H1 (cell line): Measurements from ENCODE around the gene ALDH1A2. TPM values are rescaled to one million over a fixed set of nuclear protein-coding genes. Genes with fewer than 3 reads are reported as not detected.

Source experiments
- CTCF ChIA-PET: fragments of 300-600 bp; sonication (Branson Sonifier 250); formaldehyde crosslinking; loops from one replicate; lab custom pipeline; 2021; ENCODE audit not compliant: partially characterized antibody; lab: Charles Lee
- POLR2A ChIA-PET: fragments of 300-600 bp; sonication (Branson Sonifier 250); formaldehyde crosslinking; loops from one replicate; lab custom pipeline; 2021; ENCODE audit warnings: inconsistent platforms; ENCODE audit not compliant: partially characterized antibody; lab: Charles Lee
- DNase-seq, 2 experiments: peaks; one replicate each; pipeline versions ENCODE4 v3.0.0 to v3.0.0-alpha.2; 2010 to 2022; ENCODE audit warnings: low spot score in 2 of 2, low read depth in 1 of 2, mixed read lengths in 1 of 2
- FAIRE-seq: peaks from 2 replicates; lab custom pipeline; 2011; peaks lifted over from hg19 to GRCh38; lab: Jason Lieb, UNC
- H2AFZ ChIP-seq: 2 replicates; pipeline ENCODE4 v1.8.1; 2012; ENCODE audit warnings: low read length, inconsistent platforms
- H2AK5ac ChIP-seq: 2 replicates; pipeline ENCODE4 v1.6.1; 2013; ENCODE audit warnings: low read depth, low read length
- H2BK120ac ChIP-seq: replicated peaks from 2 replicates; pipeline ENCODE3; 2013; ENCODE audit warnings: low read depth, low read length, inconsistent platforms
- H2BK12ac ChIP-seq: 2 replicates; pipeline ENCODE4 v1.6.1; 2013; ENCODE audit warnings: low read depth, low read length
- H2BK15ac ChIP-seq: 2 replicates; pipeline ENCODE4 v1.6.1; 2013; ENCODE audit warnings: low read length
- H2BK20ac ChIP-seq: 2 replicates; pipeline ENCODE4 v1.6.1; 2013; ENCODE audit warnings: low read length
- H2BK5ac ChIP-seq: 2 replicates; pipeline ENCODE4 v1.6.1; 2013; ENCODE audit warnings: low read depth, low read length
- H3K14ac ChIP-seq: 2 replicates; pipeline ENCODE4 v1.6.1; 2013; ENCODE audit warnings: inconsistent platforms; ENCODE audit not compliant: insufficient read length
- H3K18ac ChIP-seq: 2 replicates; pipeline ENCODE4 v1.6.1; 2013; ENCODE audit warnings: low read length; ENCODE audit errors: extremely low read depth
- H3K23ac ChIP-seq: 2 replicates; pipeline ENCODE4 v1.6.1; 2013; ENCODE audit warnings: inconsistent platforms; ENCODE audit not compliant: insufficient read length
- H3K23me2 ChIP-seq: 2 replicates; pipeline ENCODE4 v1.6.1; 2013; ENCODE audit warnings: low read depth, low read length
- H3K27ac ChIP-seq: 2 replicates; pipeline ENCODE4 v1.6.1; 2011; ENCODE audit warnings: low read depth, low read length, inconsistent platforms
- H3K27me3 ChIP-seq, 4 experiments: replicated peaks in 1 of 4; 1 replicate in 1 of 4; 2 replicates in 3 of 4; pipeline versions ENCODE4 v1.6.1 to v1.8.1; 2011 to 2013; ENCODE audit warnings: low read length in 3 of 4, mild to moderate bottlenecking in 3 of 4, inconsistent platforms in 2 of 4, mixed read lengths in 2 of 4, moderate library complexity in 1 of 4; ENCODE audit not compliant: control insufficient read depth in 3 of 4, insufficient read depth in 3 of 4; ENCODE audit errors: extremely low read depth in 1 of 4
- H3K36me3 ChIP-seq, 4 experiments: 2 replicates each; pipeline versions ENCODE4 v1.6.1 to v1.8.1; 2011 to 2013; ENCODE audit warnings: mild to moderate bottlenecking in 4 of 4, low read length in 3 of 4, moderate library complexity in 2 of 4, control low read depth in 1 of 4, inconsistent platforms in 1 of 4; ENCODE audit not compliant: insufficient read depth in 4 of 4, control insufficient read depth in 2 of 4
- H3K4ac ChIP-seq: replicated peaks from 2 replicates; pipeline ENCODE3; 2013; ENCODE audit warnings: low read length, low read depth, mixed read lengths, inconsistent platforms; ENCODE audit not compliant: insufficient read length
- H3K4me1 ChIP-seq, 4 experiments: replicated peaks in 1 of 4; 1 replicate in 1 of 4; 2 replicates in 3 of 4; pipeline versions ENCODE4 v1.6.1 to v1.8.1; 2011 to 2013; ENCODE audit warnings: low read length in 3 of 4, inconsistent platforms in 2 of 4, mixed read lengths in 1 of 4; ENCODE audit not compliant: insufficient read depth in 4 of 4, control insufficient read depth in 3 of 4
- H3K4me2 ChIP-seq, 2 experiments: 2 replicates each; pipeline versions ENCODE4 v1.6.1 to v1.8.1; 2011 to 2013; ENCODE audit warnings: low read depth in 2 of 2, low read length in 2 of 2, control low read depth in 1 of 2, inconsistent platforms in 1 of 2, mild to moderate bottlenecking in 1 of 2; ENCODE audit not compliant: insufficient read depth in 1 of 2
- H3K4me3 ChIP-seq, 4 experiments: fragments of 200-600, 300-600 bp in 1 of 4; sonication (generic), shearing (Covaris generic), sonication (Bioruptor Twin) in 1 of 4; 2 replicates each; pipeline versions ENCODE4 v1.5.1 to v1.8.1; 2011 to 2016; ENCODE audit warnings: low read length in 4 of 4, low read depth in 3 of 4, control low read depth in 2 of 4, inconsistent platforms in 2 of 4, mild to moderate bottlenecking in 2 of 4, mixed read lengths in 1 of 4, moderate library complexity in 1 of 4; ENCODE audit not compliant: insufficient read depth in 2 of 4; ENCODE audit errors: extremely low read depth in 1 of 4
- H3K56ac ChIP-seq: replicated peaks from 2 replicates; pipeline ENCODE3; 2013; ENCODE audit warnings: low read depth, mild to moderate bottlenecking, mixed read lengths, low read length, inconsistent platforms; ENCODE audit not compliant: insufficient read length
- H3K79me1 ChIP-seq: 2 replicates; pipeline ENCODE4 v1.6.1; 2013; ENCODE audit warnings: low read depth, low read length, control low read depth
- H3K79me2 ChIP-seq, 2 experiments: 2 replicates each; pipeline versions ENCODE4 v1.6.1 to v1.8.1; 2012 to 2013; ENCODE audit warnings: low read length in 2 of 2, mild to moderate bottlenecking in 2 of 2, inconsistent platforms in 1 of 2; ENCODE audit not compliant: insufficient read depth in 2 of 2, control insufficient read depth in 1 of 2
- H3K9ac ChIP-seq, 4 experiments: replicated peaks in 1 of 4; 1 replicate in 1 of 4; 2 replicates in 3 of 4; pipeline versions ENCODE4 v1.6.1 to v1.8.1; 2011 to 2013; ENCODE audit warnings: low read depth in 3 of 4, low read length in 3 of 4, control low read depth in 2 of 4, mild to moderate bottlenecking in 2 of 4, moderate library complexity in 2 of 4, inconsistent platforms in 1 of 4; ENCODE audit errors: extremely low read depth in 1 of 4
- H3K9me3 ChIP-seq, 2 experiments: 2 replicates each; pipeline versions ENCODE4 v1.6.1 to v1.8.1; 2012 to 2013; ENCODE audit warnings: mild to moderate bottlenecking in 2 of 2, moderate library complexity in 2 of 2, control low read depth in 1 of 2, inconsistent platforms in 1 of 2, low read depth in 1 of 2, low read length in 1 of 2, mixed read lengths in 1 of 2; ENCODE audit not compliant: insufficient read depth in 2 of 2
- H4K20me1 ChIP-seq, 2 experiments: replicated peaks in 1 of 2; 2 replicates each; pipeline versions ENCODE3 to v1.8.1; 2011 to 2013; ENCODE audit warnings: inconsistent platforms in 2 of 2, low read length in 2 of 2, mild to moderate bottlenecking in 1 of 2; ENCODE audit not compliant: insufficient read depth in 2 of 2, control insufficient read depth in 1 of 2
- H4K5ac ChIP-seq: 2 replicates; pipeline ENCODE4 v1.6.1; 2013; ENCODE audit warnings: low read length, low read depth, mixed read lengths, inconsistent platforms; ENCODE audit not compliant: insufficient read length
- H4K8ac ChIP-seq: 2 replicates; pipeline ENCODE4 v1.8.0; 2013; ENCODE audit warnings: mild to moderate bottlenecking, moderate library complexity, low read length, inconsistent platforms; ENCODE audit not compliant: insufficient read depth; ENCODE audit errors: extremely low read depth
- H4K91ac ChIP-seq: replicated peaks from 2 replicates; pipeline ENCODE3; 2013; ENCODE audit warnings: low read length, mixed read lengths, inconsistent platforms; ENCODE audit not compliant: insufficient read length
- RAD21 ChIP-seq, 2 experiments: IDR thresholded peaks in 1 of 2; conservative IDR thresholded peaks in 1 of 2; 2 replicates each; pipeline ENCODE4 v1.6.1; 2011; ENCODE audit warnings: low read depth in 2 of 2, low read length in 2 of 2, improper control_type of control experiment in 1 of 2, inconsistent platforms in 1 of 2, mild to moderate bottlenecking in 1 of 2, moderate library complexity in 1 of 2
- SIX5 ChIP-seq: IDR thresholded peaks from 2 replicates; pipeline ENCODE4 v1.6.1; 2011; ENCODE audit warnings: mild to moderate bottlenecking, low read depth, low read length
- WGBS, 2 experiments: shearing (Covaris generic) in 1 of 2; methylation state at CpG; one replicate each; pipeline versions ENCODE4 v1.1.6 to v1.1.7; 2013 to 2015; ENCODE audit warnings: low lambda C conversion rate in 2 of 2, mixed read lengths in 2 of 2, inconsistent platforms in 1 of 2, low coverage in 1 of 2, missing lambda C conversion rate in 1 of 2; ENCODE audit not compliant: insufficient replicate concordance in 2 of 2, insufficient coverage in 1 of 2, insufficient read length in 1 of 2; ENCODE audit errors: extremely low coverage in 1 of 2, missing lambda C conversion rate in 1 of 2; 5-methylcytosine and 5-hydroxymethylcytosine counted together
- polyA plus RNA-seq, 7 experiments: library from polyadenylated mRNA; depleted of rRNA in 3 of 7; stranded (reverse) in 5 of 7; unstranded in 2 of 7; fragments of >200 nt in 5 of 7; fragments of 200-250 nt in 2 of 7; gene quantifications; 1 replicate in 5 of 7; 2 replicates in 1 of 7; 4 replicates in 1 of 7; pipeline versions ENCODE4 v1.2.1 to v1.2.3, GENCODE V29; 2011 to 2013; ENCODE audit warnings: missing spikeins in 2 of 7, mixed read lengths in 2 of 7
- total RNA-seq: library from RNA; stranded (reverse); fragmentation: NEBNext Ultra II Directional; extraction: Animal tissue kit (Norgen Biotek cat#: 25700); gene quantifications from 2 replicates; pipeline ENCODE4 v1.2.1, GENCODE V29; 2021
- TF ChIP-seq, protein P1 (sequence below), 3 experiments: IDR thresholded peaks; 1 replicate in 2 of 3; 2 replicates in 1 of 3; pipeline versions ENCODE4 v1.5.1 to v1.6.1; 2011; ENCODE audit warnings: low read length in 3 of 3, mild to moderate bottlenecking in 3 of 3, inconsistent platforms in 2 of 3, low read depth in 1 of 3, moderate library complexity in 1 of 3; ENCODE audit not compliant: insufficient read depth in 1 of 3; ENCODE audit errors: control extremely low read depth in 1 of 3

Gene ALDH1A2
- total and polyA plus RNA-seq, 2 of the 8 experiments (the other 6 are each of a cell fraction or from before 2014, with no cell fraction given), result 0.06 to 0.24 TPM

DNA sequence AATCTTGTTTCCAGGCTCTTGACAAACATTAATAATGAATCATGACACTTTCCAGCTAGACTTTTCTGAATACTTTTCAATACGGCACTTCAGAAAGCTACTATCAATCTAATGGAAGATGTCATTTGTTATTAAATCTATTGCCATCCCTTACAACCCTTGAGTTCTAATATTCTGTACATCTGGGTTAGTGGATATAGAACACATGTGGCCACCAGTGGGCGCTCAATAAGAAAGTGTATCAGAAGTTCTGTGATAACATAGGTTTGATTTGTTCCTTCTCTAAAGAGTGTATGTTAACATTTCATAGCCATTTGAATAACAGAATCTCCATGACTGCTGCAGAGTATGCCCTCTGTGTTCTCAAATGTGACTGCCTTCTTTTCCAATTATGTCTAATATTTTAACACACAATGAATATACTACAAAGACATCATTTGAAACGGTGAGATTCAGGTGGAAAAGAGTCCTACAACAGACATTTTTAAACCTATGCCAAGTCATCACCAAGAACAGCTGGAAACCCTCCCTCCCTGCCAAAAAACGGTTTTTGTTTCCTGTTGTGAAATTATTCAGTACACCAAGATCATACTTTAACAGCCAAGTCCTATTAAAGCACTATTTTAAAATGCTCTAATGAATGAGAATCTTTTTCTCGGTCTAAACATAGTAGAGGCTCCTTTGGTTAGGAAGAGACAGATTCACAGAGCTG lies 22.2 kb downstream of the ALDH1A2 start:
- Histone ChIP-seq H3K4me3 (no peak overlapping the region), H3K4me1 (0 out of 7 replicates have a peak, but pooled peaks cover 0 to 2% (median 0%) of the 10 kb centered on the region in 4 experiments), H2BK12ac (no peak overlapping the region), H3K27me3 (peaks cover 0 to 5% (median 2%) of the 10 kb centered on the region in 4 experiments; a peak in 4 of 7 replicates), H3K4me2 (no peak overlapping the region), H3K9ac (no peak overlapping the region), H2BK15ac (no peak overlapping the region), H2BK5ac (no peak overlapping the region), H3K18ac (no peak overlapping the region), H3K4ac (no peak overlapping the region), H4K20me1 (peaks cover 0 to 1% of the 10 kb centered on the region in 2 experiments), H2BK20ac (no peak overlapping the region), H3K36me3 (no peaks in the 10 kb centered on the region), H3K79me1 (no peaks in the 10 kb centered on the region), H3K27ac (no peak overlapping the region), H3K79me2 (no peaks in the 10 kb centered on the region), H4K8ac (no peak overlapping the region), H4K91ac (no peak overlapping the region), H3K23ac (no peak overlapping the region), H2BK120ac (no peak overlapping the region), H4K5ac (no peak overlapping the region), H3K9me3 (no peaks in the 10 kb centered on the region), H2AFZ (no peak overlapping the region), H3K23me2 (no peaks in the 10 kb centered on the region), H3K14ac (no peak overlapping the region), H2AK5ac (no peak overlapping the region), H3K56ac (no peak overlapping the region)
- CTCF ChIA-PET, result interaction anchor here (0.6 to 2.6 kb wide), 8 partner anchors 12 to 349 kb away, joined by 3 to 10 read pairs (median 4); no protein-coding TSS in a partner anchor
- POLR2A ChIA-PET, result no interaction called here
- 55% methylated on average over 5 of the region's 5 CpGs; no CpG with 5 or more reads in 1 of the 2 experiments for WGBS, 2 experiments
- DNase-seq, result no peak
- peak; percentile 82 for FAIRE-seq
- TF ChIP-seq SIX5 (no peak), RAD21 (IDR thresholded peaks at IDR 0.05 in 1 of 2, conservative IDR thresholded peaks at IDR 0.05 in 1 of 2; ENCODE audit: low read depth in 2 of 2, low read length in 2 of 2) (peak in 1 of 2 experiments; percentile 32; a peak in 1 of 4 replicates)
- TF ChIP-seq, protein P1, sequence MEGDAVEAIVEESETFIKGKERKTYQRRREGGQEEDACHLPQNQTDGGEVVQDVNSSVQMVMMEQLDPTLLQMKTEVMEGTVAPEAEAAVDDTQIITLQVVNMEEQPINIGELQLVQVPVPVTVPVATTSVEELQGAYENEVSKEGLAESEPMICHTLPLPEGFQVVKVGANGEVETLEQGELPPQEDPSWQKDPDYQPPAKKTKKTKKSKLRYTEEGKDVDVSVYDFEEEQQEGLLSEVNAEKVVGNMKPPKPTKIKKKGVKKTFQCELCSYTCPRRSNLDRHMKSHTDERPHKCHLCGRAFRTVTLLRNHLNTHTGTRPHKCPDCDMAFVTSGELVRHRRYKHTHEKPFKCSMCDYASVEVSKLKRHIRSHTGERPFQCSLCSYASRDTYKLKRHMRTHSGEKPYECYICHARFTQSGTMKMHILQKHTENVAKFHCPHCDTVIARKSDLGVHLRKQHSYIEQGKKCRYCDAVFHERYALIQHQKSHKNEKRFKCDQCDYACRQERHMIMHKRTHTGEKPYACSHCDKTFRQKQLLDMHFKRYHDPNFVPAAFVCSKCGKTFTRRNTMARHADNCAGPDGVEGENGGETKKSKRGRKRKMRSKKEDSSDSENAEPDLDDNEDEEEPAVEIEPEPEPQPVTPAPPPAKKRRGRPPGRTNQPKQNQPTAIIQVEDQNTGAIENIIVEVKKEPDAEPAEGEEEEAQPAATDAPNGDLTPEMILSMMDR (IDR thresholded peaks at IDR 0.05; ENCODE audit: control extremely low read depth in 1 of 3, insufficient read depth in 1 of 3, low read depth in 1 of 3, low read length in 3 of 3), result peak in 2 of 3 experiments; percentile 27 to 58; a peak in 2 of 4 replicates
